Common myeloid progenitor, CD34-positive (primary cell): ENCODE data around the gene MXRA8.

Experiments used
- CTCF ChIA-PET: fragments of 350-600 bp; sonication (Branson Sonifier 250); formaldehyde crosslinking; loops from one replicate; lab custom pipeline; 2021; ENCODE audit warnings: antibody characterized with exemption; lab: Charles Lee
- POLR2A ChIA-PET: fragments of 350-600 bp; sonication (Branson Sonifier 250); formaldehyde crosslinking; loops from one replicate; lab custom pipeline; 2021; ENCODE audit warnings: antibody characterized with exemption; lab: Charles Lee
- DNase-seq, 3 donors: peaks; one replicate each; pipeline versions ENCODE4 v3.0.0 to v3.0.0-alpha.2; 2013
- H3K27ac ChIP-seq, 2 experiments: 1 replicate in 1 of 2; 2 replicates in 1 of 2; pipeline ENCODE4 v1.7.0; 2013; ENCODE audit warnings: inconsistent platforms in 2 of 2, low read length in 2 of 2, mild to moderate bottlenecking in 2 of 2, low read depth in 1 of 2, moderate library complexity in 1 of 2; ENCODE audit not compliant: severe bottlenecking in 2 of 2, insufficient read depth in 1 of 2, poor library complexity in 1 of 2
- H3K27me3 ChIP-seq, 5 experiments: replicated peaks in 2 of 5; 1 replicate in 3 of 5; 2 replicates in 2 of 5; pipeline versions ENCODE4 v1.6.1 to v1.7.0; 2013; ENCODE audit warnings: low read length in 4 of 5, mild to moderate bottlenecking in 2 of 5, moderate library complexity in 2 of 5, inconsistent platforms in 1 of 5; ENCODE audit not compliant: insufficient read depth in 5 of 5, control insufficient read depth in 4 of 5
- H3K36me3 ChIP-seq, 4 experiments: 1 replicate in 2 of 4; 2 replicates in 2 of 4; pipeline versions ENCODE4 v1.6.1 to v1.7.0; 2013; ENCODE audit warnings: low read length in 3 of 4, control low read depth in 1 of 4, mild to moderate bottlenecking in 1 of 4; ENCODE audit not compliant: control insufficient read depth in 4 of 4, insufficient read depth in 4 of 4
- H3K4me1 ChIP-seq, 4 experiments: 1 replicate in 3 of 4; 2 replicates in 1 of 4; pipeline versions ENCODE4 v1.6.1 to v1.7.1; 2013; ENCODE audit warnings: low read length in 3 of 4, mild to moderate bottlenecking in 3 of 4, control low read depth in 1 of 4, inconsistent platforms in 1 of 4, moderate library complexity in 1 of 4; ENCODE audit not compliant: control insufficient read depth in 4 of 4, insufficient read depth in 4 of 4; ENCODE audit errors: control extremely low read depth in 1 of 4
- H3K4me3 ChIP-seq, 7 experiments: 1 replicate in 4 of 7; 2 replicates in 3 of 7; pipeline versions ENCODE4 v1.5.1 to v1.7.0; 2013; ENCODE audit warnings: mild to moderate bottlenecking in 7 of 7, low read length in 6 of 7, moderate library complexity in 6 of 7, inconsistent platforms in 2 of 7, low read depth in 2 of 7, control low read depth in 1 of 7; ENCODE audit not compliant: insufficient read depth in 4 of 7, control insufficient read depth in 1 of 7; ENCODE audit errors: extremely low read depth in 1 of 7
- H3K9me3 ChIP-seq, 5 experiments: 1 replicate in 4 of 5; 2 replicates in 1 of 5; pipeline versions ENCODE4 v1.6.1 to v1.7.1; 2013; ENCODE audit warnings: low read length in 4 of 5, mild to moderate bottlenecking in 2 of 5, inconsistent platforms in 1 of 5, low read depth in 1 of 5, moderate library complexity in 1 of 5; ENCODE audit not compliant: control insufficient read depth in 4 of 5, insufficient read depth in 2 of 5; ENCODE audit errors: control extremely low read depth in 1 of 5
- whole genome bisulfite sequencing: methylation state at CpG from one replicate; pipeline ENCODE4 v1.1.5; 2013; ENCODE audit not compliant: insufficient coverage; 5-methylcytosine and 5-hydroxymethylcytosine counted together

The MXRA8 gene

GRCh38 chr1:1342061-1342562 lies 16.2 kb downstream of the MXRA8 start:
- 97% methylated on average over 11 of the region's 28 CpGs for WGBS
- H3K4me3 ChIP-seq: no peak overlapping the region
- DNase-seq: no peak
- ChIA-PET POLR2A (no interaction called here), CTCF (interaction anchor here (1.2 kb wide), 1 partner anchor 29 kb away, joined by 4 read pairs; no protein-coding TSS in a partner anchor)
- peaks cover 0 to 1% (median under 1%) of the 10 kb centered on the region in 4 experiments for H3K4me1 ChIP-seq
- no peaks in the 10 kb centered on the region for H3K27me3 ChIP-seq
- H3K27ac ChIP-seq: no peak overlapping the region
- H3K9me3 ChIP-seq: no peaks in the 10 kb centered on the region
- H3K36me3 ChIP-seq: peaks cover 3 to 42% (median 21%) of the 10 kb centered on the region in 4 experiments

DNA sequence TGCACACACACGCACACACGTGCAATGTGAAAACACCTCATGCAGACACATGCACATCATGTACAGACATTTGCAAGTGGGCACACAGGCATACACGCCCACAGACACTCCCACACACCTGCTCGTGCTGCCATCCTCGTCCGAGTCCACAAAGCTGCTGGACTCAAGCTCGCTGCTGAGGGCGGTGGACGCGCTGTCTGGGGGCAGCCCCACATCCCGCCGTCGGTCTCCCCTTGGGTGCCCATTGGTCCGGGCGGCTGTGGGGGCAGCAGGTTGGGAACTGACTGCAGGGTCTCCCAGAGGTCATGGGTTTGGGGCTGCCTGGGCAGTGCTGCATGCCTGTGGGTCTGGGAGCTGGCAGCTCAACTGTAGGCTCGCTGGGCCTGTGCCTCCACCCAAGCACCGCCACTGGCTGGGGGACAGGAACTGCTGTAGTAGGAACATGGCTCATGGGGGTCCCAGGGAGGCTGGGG lies 16.8 kb downstream of the MXRA8 start:
- Histone ChIP-seq H3K27ac (no peak overlapping the region), H3K27me3 (no peaks in the 10 kb centered on the region), H3K9me3 (no peaks in the 10 kb centered on the region), H3K36me3 (peaks cover 3 to 46% (median 21%) of the 10 kb centered on the region in 4 experiments), H3K4me1 (no peaks in the 10 kb centered on the region), H3K4me3 (no peak overlapping the region)
- DNase-seq: no peak
- ChIA-PET CTCF (interaction anchor here (1.2 kb wide), 1 partner anchor 29 kb away, joined by 4 read pairs; no protein-coding TSS in a partner anchor), POLR2A (no interaction called here)
- WGBS: 95% methylated on average over 15 of the region's 17 CpGs

DNA sequence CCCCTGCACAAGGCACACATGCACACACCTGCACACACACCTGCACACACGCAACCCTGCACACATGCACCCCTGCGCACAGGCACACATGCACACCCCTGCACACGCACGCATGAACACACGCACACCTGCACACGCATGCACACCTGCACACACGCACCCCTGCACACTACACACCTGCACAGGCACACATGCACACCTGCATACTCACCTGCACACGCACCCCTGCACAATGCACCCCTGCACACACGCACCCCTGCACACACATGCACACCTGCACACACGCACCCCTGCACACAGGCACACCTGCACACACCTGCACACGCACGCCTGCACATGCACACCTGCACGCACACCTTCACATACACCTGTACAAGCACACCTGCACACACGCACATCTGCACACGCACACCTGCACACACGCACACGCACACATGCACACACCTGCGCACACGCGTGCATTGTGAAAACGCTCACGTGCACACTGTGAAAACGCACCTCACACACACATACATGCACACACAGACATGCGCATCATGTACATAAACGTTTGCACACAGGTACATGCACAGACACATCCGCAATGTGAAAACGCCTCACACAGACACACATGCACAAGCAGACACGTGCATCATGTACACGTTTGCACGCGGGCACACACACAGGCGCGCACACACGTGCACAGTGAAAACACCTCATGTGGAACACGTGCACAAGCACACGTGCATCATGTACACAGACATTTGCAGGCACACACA lies 17.4 kb downstream of the MXRA8 start:
- ChIA-PET POLR2A (no interaction called here), CTCF (no interaction called here)
- H3K4me1 ChIP-seq: no peaks in the 10 kb centered on the region
- H3K27me3 ChIP-seq: no peaks in the 10 kb centered on the region
- DNase-seq: no peak
- 92% methylated on average over 24 of the region's 36 CpGs for WGBS
- no peak overlapping the region for H3K4me3 ChIP-seq
- no peak overlapping the region for H3K27ac ChIP-seq
- peaks cover 3 to 46% (median 21%) of the 10 kb centered on the region in 4 experiments for H3K36me3 ChIP-seq
- no peaks in the 10 kb centered on the region for H3K9me3 ChIP-seq

GRCh38 chr1:1340185-1340584 lies 18.2 kb downstream of the MXRA8 start:
- H3K27me3 ChIP-seq: no peaks in the 10 kb centered on the region
- DNase-seq: no peak
- no peaks in the 10 kb centered on the region for H3K4me1 ChIP-seq
- peaks cover 5 to 48% (median 21%) of the 10 kb centered on the region in 4 experiments for H3K36me3 ChIP-seq
- H3K27ac ChIP-seq: no peak overlapping the region
- no peaks in the 10 kb centered on the region for H3K9me3 ChIP-seq
- 97% methylated on average over 23 of the region's 23 CpGs for WGBS
- ChIA-PET POLR2A (no interaction called here), CTCF (no interaction called here)
- no peak overlapping the region for H3K4me3 ChIP-seq

- ChIA-PET POLR2A (no interaction called here), CTCF (no interaction called here)
- no peaks in the 10 kb centered on the region for H3K27me3 ChIP-seq
- DNase-seq: no peak
- H3K4me1 ChIP-seq: no peaks in the 10 kb centered on the region
- H3K9me3 ChIP-seq: no peaks in the 10 kb centered on the region
- peaks cover 5 to 48% (median 21%) of the 10 kb centered on the region in 4 experiments for H3K36me3 ChIP-seq
- H3K4me3 ChIP-seq: no peak overlapping the region
- 97% methylated on average over 36 of the region's 36 CpGs for WGBS
- no peak overlapping the region for H3K27ac ChIP-seq
These were observed 20.1 kb downstream of the MXRA8 start for GRCh38 chr1:1338278-1338677.

- ChIA-PET POLR2A (no interaction called here), CTCF (no interaction called here)
- Histone ChIP-seq H3K27me3 (no peaks in the 10 kb centered on the region), H3K4me3 (no peak overlapping the region), H3K9me3 (no peaks in the 10 kb centered on the region), H3K4me1 (no peaks in the 10 kb centered on the region), H3K27ac (no peak overlapping the region), H3K36me3 (peaks cover 5 to 48% (median 21%) of the 10 kb centered on the region in 4 experiments)
- 99% methylated on average over 9 of the region's 18 CpGs for WGBS
- no peak for DNase-seq
These were observed 20.6 kb downstream of the MXRA8 start for GRCh38 chr1:1337793-1338147.
